SK-N-SH (cell line): Measurements from ENCODE around the gene C12orf50. TPM values are rescaled to one million over a fixed set of nuclear protein-coding genes. Genes with fewer than 3 reads are reported as not detected.

ENCODE experiments used
- CTCF ChIA-PET: fragments of 300-600, 350-600 bp; formaldehyde crosslinking; extraction: SDS; loops from one replicate; lab custom pipeline; 2021; lab: Yijun Ruan, JAX
- POLR2A ChIA-PET: fragments of 350-600 bp; sonication (Branson Sonifier 250); formaldehyde crosslinking; extraction: SDS; loops from one replicate; lab custom pipeline; 2020; ENCODE audit warnings: antibody characterized with exemption, inconsistent platforms; lab: Yijun Ruan, JAX
- DNase-seq: peaks from one replicate; pipeline ENCODE4 v3.0.0; 2012
- H2AFZ ChIP-seq: fragments of 200-600 bp; sonication (generic); 2 replicates; pipeline ENCODE4 v1.8.1; 2016; ENCODE audit warnings: antibody characterized with exemption, mild to moderate bottlenecking, low read depth
- H3F3A ChIP-seq: fragments of 200-600 bp; sonication (generic); replicated peaks from 2 replicates; pipeline ENCODE3; 2016; ENCODE audit warnings: antibody characterized with exemption, mild to moderate bottlenecking; ENCODE audit not compliant: insufficient read depth
- H3K27ac ChIP-seq, 2 experiments: fragments of 200-500 bp in 1 of 2; fragments of 200-600 bp in 1 of 2; sonication (Bioruptor generic) in 1 of 2; sonication (generic), shearing (Covaris generic) in 1 of 2; 2 replicates each; pipeline versions ENCODE4 v1.5.1 to v1.6.1; 2014 to 2016; ENCODE audit warnings: low read depth in 2 of 2, inconsistent platforms in 1 of 2, low read length in 1 of 2, mild to moderate bottlenecking in 1 of 2, mixed read lengths in 1 of 2
- H3K27me3 ChIP-seq: fragments of 200-600 bp; sonication (generic), shearing (Covaris generic); 2 replicates; pipeline ENCODE4 v1.6.1; 2016; ENCODE audit warnings: mixed run types; ENCODE audit not compliant: insufficient read depth
- H3K36me3 ChIP-seq, 2 experiments: fragments of 200-500 bp in 1 of 2; fragments of 200-600 bp in 1 of 2; sonication (Bioruptor generic) in 1 of 2; sonication (generic) in 1 of 2; replicated peaks in 1 of 2; 2 replicates each; pipeline versions ENCODE3 to v1.5.1; 2014 to 2016; ENCODE audit warnings: low read length in 1 of 2, mild to moderate bottlenecking in 1 of 2; ENCODE audit not compliant: insufficient read depth in 2 of 2, control insufficient read depth in 1 of 2
- H3K4me1 ChIP-seq, 2 experiments: fragments of 200-500 bp in 1 of 2; fragments of 200-600 bp in 1 of 2; sonication (Bioruptor generic) in 1 of 2; sonication (generic), shearing (Covaris generic) in 1 of 2; 2 replicates each; pipeline versions ENCODE4 v1.5.1 to v1.6.1; 2014 to 2016; ENCODE audit warnings: low read depth in 1 of 2, low read length in 1 of 2, mixed run types in 1 of 2; ENCODE audit not compliant: insufficient read depth in 2 of 2, control insufficient read depth in 1 of 2
- H3K4me2 ChIP-seq: fragments of 200-600 bp; sonication (generic), shearing (Covaris generic); 2 replicates; pipeline ENCODE4 v1.6.1; 2017; ENCODE audit warnings: mixed run types
- H3K4me3 ChIP-seq, 2 experiments: fragments of 200-500 bp in 1 of 2; fragments of 200-600 bp in 1 of 2; sonication (Bioruptor generic) in 1 of 2; sonication (generic), shearing (Covaris generic) in 1 of 2; 2 replicates each; pipeline versions ENCODE4 v1.5.1 to v1.8.1; 2014 to 2016; ENCODE audit warnings: low read depth in 2 of 2, inconsistent platforms in 1 of 2, low read length in 1 of 2, mild to moderate bottlenecking in 1 of 2, mixed read lengths in 1 of 2, moderate library complexity in 1 of 2
- H3K79me2 ChIP-seq: fragments of 200-600 bp; sonication (generic); 2 replicates; pipeline ENCODE4 v1.8.1; 2017; ENCODE audit warnings: mild to moderate bottlenecking; ENCODE audit not compliant: insufficient read depth
- H3K9ac ChIP-seq: fragments of 200-600 bp; sonication (generic); 2 replicates; pipeline ENCODE4 v1.6.1; 2017; ENCODE audit warnings: mixed run types
- H3K9me2 ChIP-seq: fragments of 200-600 bp; sonication (generic); 2 replicates; pipeline ENCODE4 v1.6.1; 2017; ENCODE audit warnings: mixed run types
- H3K9me3 ChIP-seq: fragments of 200-600 bp; sonication (generic); 2 replicates; pipeline ENCODE4 v1.6.1; 2017; ENCODE audit warnings: mixed run types, mild to moderate bottlenecking, moderate library complexity
- H4K20me1 ChIP-seq: fragments of 200-600 bp; sonication (generic); 2 replicates; pipeline ENCODE4 v1.6.1; 2017; ENCODE audit warnings: mild to moderate bottlenecking, mixed run types; ENCODE audit not compliant: insufficient read depth
- CHD2 ChIP-seq: fragments of 150-350 bp; IDR thresholded peaks from 2 replicates; pipeline ENCODE4 v1.6.1; 2018; ENCODE audit warnings: low read length; ENCODE audit not compliant: partially characterized antibody
- EP300 ChIP-seq, 2 experiments: IDR thresholded peaks; 2 replicates each; pipeline versions ENCODE4 v1.4.0 to v1.6.1; 2012; ENCODE audit warnings: borderline replicate concordance in 1 of 2, low read depth in 1 of 2, low read length in 1 of 2
- FOXJ3 ChIP-seq: sonication (generic); formaldehyde crosslinking; IDR thresholded peaks from 2 replicates; pipeline ENCODE4 v1.5.1; 2020; ENCODE audit warnings: mild to moderate bottlenecking, missing genetic modification reagents
- GATA2 ChIP-seq: sonication (generic); formaldehyde crosslinking; IDR thresholded peaks from 2 replicates; pipeline ENCODE4 v1.5.0; 2020; ENCODE audit warnings: mild to moderate bottlenecking, missing genetic modification reagents
- NFIC ChIP-seq: IDR thresholded peaks from 2 replicates; pipeline ENCODE4 v1.4.0; 2012; ENCODE audit warnings: borderline replicate concordance
- RAD21 ChIP-seq: IDR thresholded peaks from 2 replicates; pipeline ENCODE4 v1.6.1; 2012; ENCODE audit warnings: mild to moderate bottlenecking, low read length
- RFX5 ChIP-seq: IDR thresholded peaks from 2 replicates; pipeline ENCODE4 v1.6.1; 2012; ENCODE audit warnings: mild to moderate bottlenecking, improper control_type of control experiment, low read length
- SIN3A ChIP-seq: IDR thresholded peaks from 2 replicates; pipeline ENCODE4 v1.6.1; 2012; ENCODE audit warnings: low read depth, mild to moderate bottlenecking, low read length, moderate library complexity, borderline replicate concordance
- SMC3 ChIP-seq: IDR thresholded peaks from 2 replicates; pipeline ENCODE4 v1.6.1; 2012; ENCODE audit warnings: low read depth, low read length, improper control_type of control experiment
- TEAD4 ChIP-seq: IDR thresholded peaks from 2 replicates; pipeline ENCODE4 v1.4.0; 2012; ENCODE audit warnings: mild to moderate bottlenecking, borderline replicate concordance; ENCODE audit not compliant: insufficient read depth
- WGBS: methylation state at CpG from one replicate; pipeline ENCODE4 v1.1.6; 2017; ENCODE audit warnings: low lambda C conversion rate; 5-methylcytosine and 5-hydroxymethylcytosine counted together
- polyA plus RNA-seq, 3 experiments: library from polyadenylated mRNA; depleted of rRNA; stranded (reverse); fragments of >200 nt; gene quantifications; 2 replicates each; pipeline ENCODE4 v1.2.3, GENCODE V29; 2012
- TF ChIP-seq, protein P1 (sequence below): fragments of 150-350 bp; IDR thresholded peaks from 2 replicates; pipeline ENCODE4 v1.6.1; 2017; ENCODE audit warnings: antibody characterized with exemption, low read length, low read depth, borderline replicate concordance
- TF ChIP-seq, protein P2 (sequence below): fragments of 200-600 bp; sonication (generic); IDR thresholded peaks from 2 replicates; pipeline ENCODE4 v1.6.1; 2017; ENCODE audit warnings: antibody characterized with exemption, mild to moderate bottlenecking, moderate library complexity
- TF ChIP-seq, protein P3 (sequence below): fragments of 150-350 bp; IDR thresholded peaks from 2 replicates; pipeline ENCODE4 v1.6.1; 2016; ENCODE audit warnings: mild to moderate bottlenecking, low read depth, low read length

Gene C12orf50
- polyA plus RNA-seq, 1 of the 3 experiments (the other 2 are of a cell fraction): 0.03 TPM

DNA sequence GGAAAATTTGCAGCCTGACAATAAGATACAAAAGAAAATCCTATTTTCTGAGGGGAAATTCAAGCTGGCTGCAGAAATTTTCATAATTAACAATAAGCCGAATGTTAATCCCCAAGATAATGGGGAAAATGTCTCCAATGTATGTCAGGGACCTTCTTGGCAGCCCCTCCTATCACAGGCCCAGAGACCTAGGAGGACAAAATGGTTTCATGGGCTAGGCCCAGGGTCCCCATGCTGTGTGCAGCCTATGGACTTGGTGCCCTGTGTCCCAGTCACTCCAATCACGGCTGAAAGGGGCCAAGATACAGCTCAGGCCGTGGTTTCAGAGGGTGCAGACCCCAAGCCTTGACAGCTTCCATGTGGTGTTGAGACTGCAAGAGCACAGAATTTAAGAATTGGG is 11.2 kb downstream of the C12orf50 start (continued):
- TF ChIP-seq, protein P1, sequence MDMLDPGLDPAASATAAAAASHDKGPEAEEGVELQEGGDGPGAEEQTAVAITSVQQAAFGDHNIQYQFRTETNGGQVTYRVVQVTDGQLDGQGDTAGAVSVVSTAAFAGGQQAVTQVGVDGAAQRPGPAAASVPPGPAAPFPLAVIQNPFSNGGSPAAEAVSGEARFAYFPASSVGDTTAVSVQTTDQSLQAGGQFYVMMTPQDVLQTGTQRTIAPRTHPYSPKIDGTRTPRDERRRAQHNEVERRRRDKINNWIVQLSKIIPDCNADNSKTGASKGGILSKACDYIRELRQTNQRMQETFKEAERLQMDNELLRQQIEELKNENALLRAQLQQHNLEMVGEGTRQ: no peak
- TF ChIP-seq SIN3A (no peak), FOXJ3 (CRISPR knock-in tag) (no peak)

DNA sequence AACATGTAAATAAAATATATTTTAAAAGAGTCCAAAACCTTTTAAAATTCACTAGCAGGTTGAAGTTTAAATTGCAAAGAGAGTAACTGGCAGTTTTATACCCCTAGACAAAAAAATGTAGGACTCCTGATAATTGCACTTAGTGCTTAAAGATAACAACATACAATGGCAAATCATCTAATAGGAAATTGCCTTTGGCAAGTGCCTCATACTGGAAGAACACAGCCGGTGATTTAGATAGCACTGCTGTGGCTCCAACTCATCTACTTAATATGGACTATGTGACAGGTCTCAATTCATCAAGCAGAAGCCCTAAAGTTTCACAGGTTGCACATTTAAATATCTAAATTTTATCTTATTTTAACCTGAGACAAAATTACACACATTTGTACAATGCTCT is 13.4 kb downstream of the C12orf50 start:
- Histone ChIP-seq H3K4me3 (no peak overlapping the region), H3K9me2 (no peaks in the 10 kb centered on the region), H3F3A (no peaks in the 10 kb centered on the region), H2AFZ (no peak overlapping the region), H3K9ac (no peak overlapping the region), H3K27ac (peak overlapping the region in 1 of 2 experiments; percentile 91; a peak in 2 of 4 replicates), H3K4me1 (no peaks in the 10 kb centered on the region; a peak in 1 of 4 replicates), H3K4me2 (no peak overlapping the region), H3K79me2 (no peaks in the 10 kb centered on the region), H3K36me3 (no peaks in the 10 kb centered on the region), H3K9me3 (no peaks in the 10 kb centered on the region), H4K20me1 (no peaks in the 10 kb centered on the region), H3K27me3 (no peaks in the 10 kb centered on the region)
- WGBS: 13% methylated on average over 1 of the region's 1 CpG
- CTCF ChIA-PET: no interaction called here
- TF ChIP-seq EP300 (IDR thresholded peaks at IDR 0.05; ENCODE audit: borderline replicate concordance in 1 of 2, low read depth in 1 of 2, low read length in 1 of 2) (peak in 1 of 2 experiments; percentile 87; a peak in 2 of 4 replicates), RAD21 (no peak), CHD2 (peak; percentile 63), FOXJ3 (CRISPR knock-in tag) (0 out of 2 replicates have a peak, but pooled peaks have one; percentile 32), RFX5 (no peak), GATA2 (peak; percentile 81), SMC3 (no peak)
- POLR2A ChIA-PET: no interaction called here
- DNase-seq: peak; percentile 70

DNA sequence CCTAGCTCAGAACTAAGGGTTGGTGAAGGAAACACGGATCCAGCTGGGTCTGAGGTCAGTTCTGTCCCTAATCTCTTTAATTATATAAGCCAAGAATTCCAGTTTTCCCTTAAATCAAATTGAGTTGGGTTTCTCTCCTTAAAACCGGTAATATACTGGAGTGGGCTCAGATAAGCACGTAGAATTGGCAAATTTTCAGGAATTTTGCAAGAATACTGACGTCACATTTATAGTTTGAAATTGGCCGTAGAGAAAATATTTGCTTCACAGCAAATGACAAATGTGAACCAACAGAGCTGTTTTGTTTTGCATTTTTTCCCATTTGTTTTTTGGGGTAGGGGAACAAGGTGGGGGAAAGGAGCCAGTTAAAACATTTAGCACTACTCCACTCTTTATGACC is 17.4 kb downstream of the C12orf50 start:
- POLR2A ChIA-PET: no interaction called here
- H3K27ac ChIP-seq: no peak overlapping the region
- H3K4me3 ChIP-seq: no peak overlapping the region
- no peaks in the 10 kb centered on the region for H3K36me3 ChIP-seq
- no peak overlapping the region for H3K9ac ChIP-seq
- H3K4me1 ChIP-seq: no peaks in the 10 kb centered on the region; a peak in 1 of 4 replicates
- no peaks in the 10 kb centered on the region for H3K9me2 ChIP-seq
- H3K4me2 ChIP-seq: no peak overlapping the region
- TF ChIP-seq GATA2 (no peak), NFIC (no peak), TEAD4 (no peak), CHD2 (no peak)
- TF ChIP-seq, protein P1: no peak
- TF ChIP-seq, protein P2, sequence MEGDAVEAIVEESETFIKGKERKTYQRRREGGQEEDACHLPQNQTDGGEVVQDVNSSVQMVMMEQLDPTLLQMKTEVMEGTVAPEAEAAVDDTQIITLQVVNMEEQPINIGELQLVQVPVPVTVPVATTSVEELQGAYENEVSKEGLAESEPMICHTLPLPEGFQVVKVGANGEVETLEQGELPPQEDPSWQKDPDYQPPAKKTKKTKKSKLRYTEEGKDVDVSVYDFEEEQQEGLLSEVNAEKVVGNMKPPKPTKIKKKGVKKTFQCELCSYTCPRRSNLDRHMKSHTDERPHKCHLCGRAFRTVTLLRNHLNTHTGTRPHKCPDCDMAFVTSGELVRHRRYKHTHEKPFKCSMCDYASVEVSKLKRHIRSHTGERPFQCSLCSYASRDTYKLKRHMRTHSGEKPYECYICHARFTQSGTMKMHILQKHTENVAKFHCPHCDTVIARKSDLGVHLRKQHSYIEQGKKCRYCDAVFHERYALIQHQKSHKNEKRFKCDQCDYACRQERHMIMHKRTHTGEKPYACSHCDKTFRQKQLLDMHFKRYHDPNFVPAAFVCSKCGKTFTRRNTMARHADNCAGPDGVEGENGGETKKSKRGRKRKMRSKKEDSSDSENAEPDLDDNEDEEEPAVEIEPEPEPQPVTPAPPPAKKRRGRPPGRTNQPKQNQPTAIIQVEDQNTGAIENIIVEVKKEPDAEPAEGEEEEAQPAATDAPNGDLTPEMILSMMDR: no peak
- TF ChIP-seq, protein P3, sequence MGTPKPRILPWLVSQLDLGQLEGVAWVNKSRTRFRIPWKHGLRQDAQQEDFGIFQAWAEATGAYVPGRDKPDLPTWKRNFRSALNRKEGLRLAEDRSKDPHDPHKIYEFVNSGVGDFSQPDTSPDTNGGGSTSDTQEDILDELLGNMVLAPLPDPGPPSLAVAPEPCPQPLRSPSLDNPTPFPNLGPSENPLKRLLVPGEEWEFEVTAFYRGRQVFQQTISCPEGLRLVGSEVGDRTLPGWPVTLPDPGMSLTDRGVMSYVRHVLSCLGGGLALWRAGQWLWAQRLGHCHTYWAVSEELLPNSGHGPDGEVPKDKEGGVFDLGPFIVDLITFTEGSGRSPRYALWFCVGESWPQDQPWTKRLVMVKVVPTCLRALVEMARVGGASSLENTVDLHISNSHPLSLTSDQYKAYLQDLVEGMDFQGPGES: no peak
- TF ChIP-seq, all 33 proteins: peak for 0
- CTCF ChIA-PET: no interaction called here
- Histone ChIP-seq H2AFZ (no peak overlapping the region), H3K79me2 (no peaks in the 10 kb centered on the region), H3K27me3 (no peaks in the 10 kb centered on the region), H4K20me1 (no peaks in the 10 kb centered on the region), H3K9me3 (no peaks in the 10 kb centered on the region), H3F3A (no peaks in the 10 kb centered on the region)
- 72% methylated on average over 5 of the region's 5 CpGs for WGBS
- no peak for DNase-seq
